ENCODE measurements around the gene FTO. TPM values are rescaled to one million over a fixed set of nuclear protein-coding genes. Genes with fewer than 3 reads are reported as not detected.

Gene FTO
- total RNA-seq, 1 donor from 2014 or later = 98.6 TPM

- Histone ChIP-seq H3K4me1 (no peaks in the 10 kb centered on the region), H3K9me3 (no peaks in the 10 kb centered on the region), H3K36me3 (no peaks in the 10 kb centered on the region), H3K27me3 (ENCODE audit: low read depth) (no peaks in the 10 kb centered on the region), H3K4me3 (no peak overlapping the region), H3K27ac (no peak overlapping the region)
- TF ChIP-seq CTCF (IDR thresholded peaks at IDR 0.05) = no peak
- intact Hi-C loops (cut with DNase I) = no loop called here
- ATAC-seq (no peak), DNase-seq (no peak)
Measured at GRCh38 chr16:54129810-54130209, 425.9 kb downstream of the FTO start.

- no peak overlapping the region for H3K4me3 ChIP-seq
- H3K9me3 ChIP-seq = no peaks in the 10 kb centered on the region
- intact Hi-C loops (cut with DNase I) = no loop called here
- DNase-seq = no peak
- no peak for ATAC-seq
- H3K27ac ChIP-seq = no peak overlapping the region
- H3K4me1 ChIP-seq = no peaks in the 10 kb centered on the region
- no peaks in the 10 kb centered on the region for H3K36me3 ChIP-seq
- H3K27me3 ChIP-seq (ENCODE audit: low read depth) = no peaks in the 10 kb centered on the region
- TF ChIP-seq CTCF (IDR thresholded peaks at IDR 0.05) = no peak
Measured at GRCh38 chr16:54135361-54136275, 431.7 kb downstream of the FTO start.

- H3K4me3 ChIP-seq = no peak overlapping the region
- H3K27ac ChIP-seq = no peak overlapping the region
- no peaks in the 10 kb centered on the region for H3K36me3 ChIP-seq
- no peak for DNase-seq
- no peaks in the 10 kb centered on the region for H3K27me3 ChIP-seq (ENCODE audit: low read depth)
- H3K4me1 ChIP-seq = no peaks in the 10 kb centered on the region
- no peak for TF ChIP-seq CTCF (IDR thresholded peaks at IDR 0.05)
- no peaks in the 10 kb centered on the region for H3K9me3 ChIP-seq
- intact Hi-C loops (cut with DNase I) = no loop called here
- ATAC-seq = no peak
Measured at GRCh38 chr16:54136276-54136625, 432.3 kb downstream of the FTO start.

GRCh38 chr16:54140057-54140787 lies 436.3 kb downstream of the FTO start:
- no peak for TF ChIP-seq CTCF (IDR thresholded peaks at IDR 0.05)
- DNase-seq (no peak), ATAC-seq (no peak)
- Histone ChIP-seq H3K36me3 (no peaks in the 10 kb centered on the region), H3K4me1 (no peaks in the 10 kb centered on the region), H3K4me3 (no peak overlapping the region), H3K27ac (no peak overlapping the region), H3K27me3 (ENCODE audit: low read depth) (no peaks in the 10 kb centered on the region), H3K9me3 (no peaks in the 10 kb centered on the region)
- intact Hi-C loops (cut with DNase I) = no loop called here

- no peak for DNase-seq
- intact Hi-C loops (cut with DNase I) = no loop called here
- Histone ChIP-seq H3K9me3 (no peaks in the 10 kb centered on the region), H3K4me1 (no peaks in the 10 kb centered on the region), H3K27ac (no peak overlapping the region), H3K4me3 (no peak overlapping the region), H3K36me3 (no peaks in the 10 kb centered on the region), H3K27me3 (ENCODE audit: low read depth) (no peaks in the 10 kb centered on the region)
- ATAC-seq = no peak
- TF ChIP-seq CTCF (IDR thresholded peaks at IDR 0.05) = no peak
Measured at GRCh38 chr16:54140788-54141136, 436.8 kb downstream of the FTO start.

All from lower lobe of right lung (tissue), 2 donors.